ENCODE measurements around the gene ANKRD13A.

DNA sequence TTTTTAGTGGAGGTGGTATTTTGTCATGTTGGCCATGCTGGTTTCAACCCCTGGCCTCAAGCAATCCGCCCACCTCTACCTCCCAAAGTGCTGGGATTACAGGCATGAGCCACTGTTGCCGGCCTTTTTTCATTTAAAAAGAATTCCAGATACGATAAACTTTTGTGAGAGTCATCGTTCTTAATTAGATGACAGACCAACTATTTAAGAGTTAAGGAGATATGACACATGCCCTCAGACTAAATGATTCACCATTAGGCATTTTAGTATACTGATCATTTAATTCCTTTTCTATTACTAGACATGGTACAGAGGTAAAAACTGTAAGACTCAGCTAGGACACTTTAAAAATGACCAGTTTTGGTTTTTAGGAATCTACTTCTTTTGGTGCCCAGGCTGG lies 2.4 kb downstream of the ANKRD13A start:
- TF ChIP-seq, protein P1, sequence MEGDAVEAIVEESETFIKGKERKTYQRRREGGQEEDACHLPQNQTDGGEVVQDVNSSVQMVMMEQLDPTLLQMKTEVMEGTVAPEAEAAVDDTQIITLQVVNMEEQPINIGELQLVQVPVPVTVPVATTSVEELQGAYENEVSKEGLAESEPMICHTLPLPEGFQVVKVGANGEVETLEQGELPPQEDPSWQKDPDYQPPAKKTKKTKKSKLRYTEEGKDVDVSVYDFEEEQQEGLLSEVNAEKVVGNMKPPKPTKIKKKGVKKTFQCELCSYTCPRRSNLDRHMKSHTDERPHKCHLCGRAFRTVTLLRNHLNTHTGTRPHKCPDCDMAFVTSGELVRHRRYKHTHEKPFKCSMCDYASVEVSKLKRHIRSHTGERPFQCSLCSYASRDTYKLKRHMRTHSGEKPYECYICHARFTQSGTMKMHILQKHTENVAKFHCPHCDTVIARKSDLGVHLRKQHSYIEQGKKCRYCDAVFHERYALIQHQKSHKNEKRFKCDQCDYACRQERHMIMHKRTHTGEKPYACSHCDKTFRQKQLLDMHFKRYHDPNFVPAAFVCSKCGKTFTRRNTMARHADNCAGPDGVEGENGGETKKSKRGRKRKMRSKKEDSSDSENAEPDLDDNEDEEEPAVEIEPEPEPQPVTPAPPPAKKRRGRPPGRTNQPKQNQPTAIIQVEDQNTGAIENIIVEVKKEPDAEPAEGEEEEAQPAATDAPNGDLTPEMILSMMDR (IDR thresholded peaks at IDR 0.05), result no peak
- no peak for TF ChIP-seq POLR2A (IDR thresholded peaks at IDR 0.05)

All from ovary (tissue), 3 donors.